Loucy (cell line): ENCODE results near the gene KRTCAP2.

Experiments used
- H2AFZ ChIP-seq: fragments of 200-600 bp; sonication (generic); 2 replicates; pipeline ENCODE4 v1.6.0; 2016; ENCODE audit warnings: antibody characterized with exemption, mild to moderate bottlenecking, low read length, moderate library complexity
- H3F3A ChIP-seq: fragments of 200-600 bp; 2 replicates; pipeline ENCODE4 v1.6.0; 2016; ENCODE audit warnings: antibody characterized with exemption, low read depth, mild to moderate bottlenecking
- H3K27me3 ChIP-seq: fragments of 200-600 bp; sonication (generic); 2 replicates; pipeline ENCODE4 v1.6.1; 2014; ENCODE audit warnings: low read length, mild to moderate bottlenecking; ENCODE audit not compliant: insufficient read depth, poor library complexity, severe bottlenecking
- H3K36me3 ChIP-seq: fragments of 200-600 bp; sonication (generic); 2 replicates; pipeline ENCODE4 v1.6.1; 2016; ENCODE audit warnings: low read length; ENCODE audit not compliant: insufficient read depth
- H3K4me1 ChIP-seq: fragments of 200-600 bp; sonication (generic); 2 replicates; pipeline ENCODE4 v1.5.1; 2014; ENCODE audit warnings: low read length, mild to moderate bottlenecking; ENCODE audit not compliant: insufficient read depth, poor library complexity, severe bottlenecking
- H3K4me2 ChIP-seq: fragments of 200-600 bp; sonication (generic); 2 replicates; pipeline ENCODE4 v1.6.0; 2014; ENCODE audit warnings: antibody characterized with exemption, low read length, low read depth, mild to moderate bottlenecking; ENCODE audit not compliant: poor library complexity, severe bottlenecking
- H3K4me3 ChIP-seq: fragments of 200-600 bp; sonication (generic); 2 replicates; pipeline ENCODE4 v1.5.1; 2014; ENCODE audit warnings: low read length, mild to moderate bottlenecking, mixed read lengths; ENCODE audit not compliant: poor library complexity, severe bottlenecking
- H3K79me2 ChIP-seq: fragments of 200-600 bp; sonication (generic); 2 replicates; pipeline ENCODE4 v1.6.1; 2014; ENCODE audit warnings: low read length; ENCODE audit not compliant: insufficient read depth
- H3K9ac ChIP-seq: fragments of 200-600 bp; sonication (generic); 2 replicates; pipeline ENCODE4 v1.6.0; 2014; ENCODE audit warnings: mild to moderate bottlenecking, low read depth, low read length, moderate library complexity; ENCODE audit not compliant: poor library complexity, severe bottlenecking
- H3K9me2 ChIP-seq: fragments of 200-600 bp; sonication (generic); replicated peaks from 2 replicates; pipeline ENCODE4 v1.6.1; 2016; ENCODE audit warnings: low read depth, low read length, mixed read lengths
- H3K9me3 ChIP-seq: fragments of 200-600 bp; sonication (generic); 2 replicates; pipeline ENCODE4 v1.6.1; 2014; ENCODE audit warnings: mild to moderate bottlenecking, antibody characterized with exemption, low read length, low read depth; ENCODE audit not compliant: insufficient read depth
- H4K20me1 ChIP-seq: fragments of 200-600 bp; sonication (generic); 2 replicates; pipeline ENCODE4 v1.6.0; 2014; ENCODE audit warnings: antibody characterized with exemption, low read length, mild to moderate bottlenecking; ENCODE audit not compliant: insufficient read depth, poor library complexity, severe bottlenecking
- CTCF ChIP-seq: fragments of 200-600 bp; sonication (generic); conservative IDR thresholded peaks from 2 replicates; pipeline ENCODE4 v1.5.1; 2014; ENCODE audit warnings: mild to moderate bottlenecking, antibody characterized with exemption, low read length
- EZH2phosphoT487 ChIP-seq: fragments of 200-600 bp; IDR thresholded peaks from 2 replicates; pipeline ENCODE4 v1.6.1; 2018; ENCODE audit warnings: antibody characterized with exemption, mild to moderate bottlenecking, moderate library complexity, borderline replicate concordance

Gene KRTCAP2

GRCh38 chr1:155200920-155201319, 27.8 kb upstream of the KRTCAP2 start:
- no peaks in the 10 kb centered on the region for H3F3A ChIP-seq

GRCh38 chr1:155199792-155200191, 26.7 kb upstream of the KRTCAP2 start:
- no peaks in the 10 kb centered on the region for H3K9me3 ChIP-seq
- no peak overlapping the region for H3K9ac ChIP-seq
- TF ChIP-seq CTCF (no peak), EZH2phosphoT487 (no peak)
- no peak overlapping the region for H2AFZ ChIP-seq
- H3K4me1 ChIP-seq = no peaks in the 10 kb centered on the region
- H3K9me2 ChIP-seq = no peaks in the 10 kb centered on the region
- H4K20me1 ChIP-seq = no peaks in the 10 kb centered on the region
- no peaks in the 10 kb centered on the region for H3F3A ChIP-seq
- no peaks in the 10 kb centered on the region for H3K27me3 ChIP-seq
- H3K4me2 ChIP-seq = no peak overlapping the region
- H3K79me2 ChIP-seq = no peaks in the 10 kb centered on the region
- H3K36me3 ChIP-seq = no peaks in the 10 kb centered on the region
- no peak overlapping the region for H3K4me3 ChIP-seq

More at GRCh38 chr1:155200920-155201319, 27.8 kb upstream of the KRTCAP2 start:
- TF ChIP-seq CTCF = no peak
- no peak for TF ChIP-seq EZH2phosphoT487
- H3K27me3 ChIP-seq = no peaks in the 10 kb centered on the region
- H3K9ac ChIP-seq = no peak overlapping the region
- no peaks in the 10 kb centered on the region for H3K36me3 ChIP-seq
- no peaks in the 10 kb centered on the region for H3K79me2 ChIP-seq
- H3K9me3 ChIP-seq = no peaks in the 10 kb centered on the region
- no peak overlapping the region for H3K4me3 ChIP-seq
- no peak overlapping the region for H2AFZ ChIP-seq
- H4K20me1 ChIP-seq = no peaks in the 10 kb centered on the region
- no peak overlapping the region for H3K4me2 ChIP-seq
- no peaks in the 10 kb centered on the region for H3K9me2 ChIP-seq
- H3K4me1 ChIP-seq = no peaks in the 10 kb centered on the region

DNA sequence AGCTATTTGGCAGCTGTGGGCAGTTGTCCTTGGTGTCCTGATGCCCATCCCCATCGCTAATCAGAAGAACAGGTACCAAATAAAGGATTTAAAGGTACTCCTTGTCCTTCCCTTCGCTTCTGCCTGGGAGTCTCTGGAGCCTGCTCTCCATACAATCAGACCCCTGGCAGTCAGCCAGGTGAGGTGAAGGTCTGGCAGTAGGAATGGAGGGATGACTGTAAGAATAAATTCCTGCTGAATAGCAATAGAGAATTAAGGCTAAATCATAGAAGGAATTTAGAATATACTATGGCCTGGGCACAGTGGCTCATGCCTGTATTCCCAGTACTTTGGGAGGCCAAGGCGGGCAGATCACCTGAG, 25.4 kb upstream of the KRTCAP2 start:
- no peaks in the 10 kb centered on the region for H4K20me1 ChIP-seq
- no peak overlapping the region for H3K4me2 ChIP-seq
- H3K27me3 ChIP-seq = no peaks in the 10 kb centered on the region
- no peaks in the 10 kb centered on the region for H3K9me2 ChIP-seq
- H3K9me3 ChIP-seq = no peaks in the 10 kb centered on the region
- no peak overlapping the region for H3K9ac ChIP-seq
- H3K4me3 ChIP-seq = no peak overlapping the region
- H3K79me2 ChIP-seq = no peaks in the 10 kb centered on the region
- H3F3A ChIP-seq = no peaks in the 10 kb centered on the region
- TF ChIP-seq CTCF = no peak
- no peak for TF ChIP-seq EZH2phosphoT487
- no peak overlapping the region for H2AFZ ChIP-seq
- H3K4me1 ChIP-seq = peaks cover 10% of the 10 kb centered on the region
- no peaks in the 10 kb centered on the region for H3K36me3 ChIP-seq
